Spleen (tissue), 7 donors: Measurements from ENCODE around the gene CCDC86.

Experiments
- POLR2A ChIP-seq, 3 donors: fragments of 450-650 bp; IDR thresholded peaks; one replicate each; pipeline ENCODE4 v1.5.1; 2017; ENCODE audit warnings: antibody characterized with exemption in 3 of 3, mild to moderate bottlenecking in 1 of 3
- TF ChIP-seq, protein P1 (sequence below), 11 experiments: fragments of 200-600 bp in 7 of 11; fragments of 450-650 bp in 4 of 11; sonication (generic) in 4 of 11; IDR thresholded peaks in 8 of 11; conservative IDR thresholded peaks in 3 of 11; 1 replicate in 7 of 11; 2 replicates in 4 of 11; pipeline versions ENCODE4 v1.4.0 to v1.8.0; 2016 to 2021; ENCODE audit warnings: antibody characterized with exemption in 11 of 11, inconsistent platforms in 4 of 11, mild to moderate bottlenecking in 1 of 11
- donor health status: DM: no; HTN: no; CAD: no; lungs with moderate emphysema.
- donor health status: DM: no; HTN: no; CAD: no.
- donor health status: DM: no; HTN: no; CAD: no.

DNA sequence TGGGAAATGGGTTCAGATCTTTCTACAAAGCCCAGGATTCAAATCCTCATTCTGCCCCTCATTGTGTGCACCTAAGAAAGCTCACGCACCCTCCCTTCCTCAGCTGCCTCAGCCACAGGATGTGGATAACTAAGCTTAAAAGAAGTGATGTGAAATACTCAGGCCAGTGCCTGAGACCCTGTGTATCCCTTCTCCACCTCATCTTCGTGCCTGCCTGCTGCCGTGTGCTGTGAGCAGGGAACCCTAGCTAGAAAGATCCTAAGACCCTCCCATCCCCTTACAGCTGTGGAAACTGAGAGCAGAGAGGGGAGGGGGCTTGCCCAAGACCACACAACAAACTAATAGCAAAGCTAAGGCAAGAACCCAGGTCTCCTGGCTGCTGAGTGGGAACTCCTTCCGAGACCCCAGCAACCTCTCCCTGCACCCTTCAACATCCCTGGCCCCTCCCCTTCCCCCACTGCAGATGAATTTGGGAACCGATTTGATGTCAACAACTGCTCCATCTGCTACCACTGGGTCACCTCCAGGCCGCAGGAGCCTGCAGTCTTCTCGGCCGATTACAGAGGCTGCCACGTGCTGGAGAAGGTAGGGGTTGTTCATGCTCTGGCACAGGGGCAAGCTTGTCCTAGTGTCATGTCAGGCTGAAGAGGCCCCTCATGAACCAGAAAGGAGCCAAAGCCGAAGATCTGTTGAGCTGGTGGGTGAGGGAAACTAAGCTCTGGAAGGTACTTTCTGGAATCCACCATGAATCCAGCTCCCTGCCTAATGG is 27.0 kb downstream of the CCDC86 start:
- TF ChIP-seq, protein P1, sequence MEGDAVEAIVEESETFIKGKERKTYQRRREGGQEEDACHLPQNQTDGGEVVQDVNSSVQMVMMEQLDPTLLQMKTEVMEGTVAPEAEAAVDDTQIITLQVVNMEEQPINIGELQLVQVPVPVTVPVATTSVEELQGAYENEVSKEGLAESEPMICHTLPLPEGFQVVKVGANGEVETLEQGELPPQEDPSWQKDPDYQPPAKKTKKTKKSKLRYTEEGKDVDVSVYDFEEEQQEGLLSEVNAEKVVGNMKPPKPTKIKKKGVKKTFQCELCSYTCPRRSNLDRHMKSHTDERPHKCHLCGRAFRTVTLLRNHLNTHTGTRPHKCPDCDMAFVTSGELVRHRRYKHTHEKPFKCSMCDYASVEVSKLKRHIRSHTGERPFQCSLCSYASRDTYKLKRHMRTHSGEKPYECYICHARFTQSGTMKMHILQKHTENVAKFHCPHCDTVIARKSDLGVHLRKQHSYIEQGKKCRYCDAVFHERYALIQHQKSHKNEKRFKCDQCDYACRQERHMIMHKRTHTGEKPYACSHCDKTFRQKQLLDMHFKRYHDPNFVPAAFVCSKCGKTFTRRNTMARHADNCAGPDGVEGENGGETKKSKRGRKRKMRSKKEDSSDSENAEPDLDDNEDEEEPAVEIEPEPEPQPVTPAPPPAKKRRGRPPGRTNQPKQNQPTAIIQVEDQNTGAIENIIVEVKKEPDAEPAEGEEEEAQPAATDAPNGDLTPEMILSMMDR (IDR thresholded peaks at IDR 0.05 in 8 of 11, conservative IDR thresholded peaks at IDR 0.05 in 3 of 11) = no peak
- TF ChIP-seq POLR2A (IDR thresholded peaks at IDR 0.05) = no peak
